ENCODE data around the gene BUD23. TPM values are rescaled to one million over a fixed set of nuclear protein-coding genes. Genes with fewer than 3 reads are reported as not detected.
"Not testable (repeated sequence)": the region's sequence is repeated elsewhere in the genome, so short reads cannot be mapped to it uniquely, and the experiment has no call there.

The BUD23 gene
- total and polyA plus RNA-seq, 7 donors = 50.4 to 155 (median 96.2) TPM

DNA sequence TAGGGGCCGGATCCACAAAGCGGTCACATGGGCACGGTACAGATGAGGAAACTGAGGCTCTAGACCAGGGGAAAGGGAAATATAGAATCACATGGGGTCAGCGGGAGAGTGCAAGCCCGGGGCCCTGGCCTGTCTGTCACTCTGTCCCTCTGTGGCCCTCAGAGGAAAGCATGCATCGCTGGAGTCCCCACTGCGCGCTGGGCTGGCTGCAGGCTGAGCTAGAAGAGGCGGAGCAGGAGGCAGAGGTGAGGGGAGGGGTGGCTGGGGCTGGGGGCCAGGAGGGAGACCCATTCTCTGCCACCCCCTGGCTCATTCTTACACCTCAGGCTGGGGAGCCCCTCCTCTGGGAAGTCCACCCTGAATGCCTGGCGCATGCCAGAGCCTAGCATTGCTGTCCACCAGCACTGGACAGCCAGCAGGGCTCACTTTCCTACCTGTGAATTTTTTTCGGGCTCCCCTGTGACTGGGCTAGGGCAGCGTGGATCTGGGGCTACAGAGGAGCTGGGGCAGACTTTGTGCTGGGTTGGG, 13.5 kb upstream of the BUD23 start:
- TF ChIP-seq, protein P1, sequence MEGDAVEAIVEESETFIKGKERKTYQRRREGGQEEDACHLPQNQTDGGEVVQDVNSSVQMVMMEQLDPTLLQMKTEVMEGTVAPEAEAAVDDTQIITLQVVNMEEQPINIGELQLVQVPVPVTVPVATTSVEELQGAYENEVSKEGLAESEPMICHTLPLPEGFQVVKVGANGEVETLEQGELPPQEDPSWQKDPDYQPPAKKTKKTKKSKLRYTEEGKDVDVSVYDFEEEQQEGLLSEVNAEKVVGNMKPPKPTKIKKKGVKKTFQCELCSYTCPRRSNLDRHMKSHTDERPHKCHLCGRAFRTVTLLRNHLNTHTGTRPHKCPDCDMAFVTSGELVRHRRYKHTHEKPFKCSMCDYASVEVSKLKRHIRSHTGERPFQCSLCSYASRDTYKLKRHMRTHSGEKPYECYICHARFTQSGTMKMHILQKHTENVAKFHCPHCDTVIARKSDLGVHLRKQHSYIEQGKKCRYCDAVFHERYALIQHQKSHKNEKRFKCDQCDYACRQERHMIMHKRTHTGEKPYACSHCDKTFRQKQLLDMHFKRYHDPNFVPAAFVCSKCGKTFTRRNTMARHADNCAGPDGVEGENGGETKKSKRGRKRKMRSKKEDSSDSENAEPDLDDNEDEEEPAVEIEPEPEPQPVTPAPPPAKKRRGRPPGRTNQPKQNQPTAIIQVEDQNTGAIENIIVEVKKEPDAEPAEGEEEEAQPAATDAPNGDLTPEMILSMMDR (IDR thresholded peaks at IDR 0.05) = no peak
- Histone ChIP-seq H3K27me3 (ENCODE audit: insufficient read depth in 3 of 3, low read length in 2 of 3) (no peaks in the 10 kb centered on the region), H3K36me3 (ENCODE audit: insufficient read depth in 1 of 2, low read depth in 1 of 2) (no peaks in the 10 kb centered on the region), H3K4me1 (no peaks in the 10 kb centered on the region), H3K4me3 (no peak overlapping the region), H3K9me3 (no peaks in the 10 kb centered on the region), H3K27ac (no peak overlapping the region)
- intact Hi-C loops (cut with DNase I) = loop anchor here in 1 of 2 donors (5.0 kb wide), 1 partner anchor 63 kb away; no protein-coding TSS in a partner anchor
- 89 to 96% (median 89%) methylated on average over 10 to 12 of the region's 12 CpGs for WGBS, 3 donors
- DNase-seq = peak in 1 of 2 donors; percentile 41
- ATAC-seq = no peak

DNA sequence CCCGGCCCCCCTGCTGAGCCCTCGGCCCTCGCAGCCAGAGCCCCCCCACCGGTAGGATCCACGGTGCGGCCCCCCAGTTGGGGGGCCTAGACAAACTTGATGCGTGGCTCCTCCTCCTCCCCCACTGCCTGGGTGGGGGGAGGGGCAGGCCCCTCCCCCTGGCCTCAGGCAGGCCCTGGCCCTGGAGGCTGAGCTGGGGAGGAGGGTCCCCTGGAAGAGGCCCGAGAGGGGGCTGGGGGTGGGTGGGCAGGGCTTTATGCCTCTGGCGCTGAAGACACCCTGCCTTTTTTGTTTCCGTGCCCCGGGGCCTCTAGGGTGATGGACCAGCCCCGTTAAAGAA, 12.1 kb upstream of the BUD23 start:
- no peaks in the 10 kb centered on the region for H3K27me3 ChIP-seq (ENCODE audit: insufficient read depth in 3 of 3, low read length in 2 of 3)
- intact Hi-C loops (cut with DNase I) = no loop called here
- no peaks in the 10 kb centered on the region for H3K4me1 ChIP-seq
- no peaks in the 10 kb centered on the region for H3K9me3 ChIP-seq
- no peak overlapping the region for H3K27ac ChIP-seq
- ATAC-seq (no peak), DNase-seq (peak in 1 of 2 donors; percentile 23)
- 44 to 52% (median 51%) methylated on average over 11 to 12 of the region's 12 CpGs for WGBS, 3 donors
- TF ChIP-seq, protein P1 (IDR thresholded peaks at IDR 0.05) = no peak
- no peak overlapping the region for H3K4me3 ChIP-seq
- H3K36me3 ChIP-seq (ENCODE audit: insufficient read depth in 1 of 2, low read depth in 1 of 2) = no peaks in the 10 kb centered on the region

DNA sequence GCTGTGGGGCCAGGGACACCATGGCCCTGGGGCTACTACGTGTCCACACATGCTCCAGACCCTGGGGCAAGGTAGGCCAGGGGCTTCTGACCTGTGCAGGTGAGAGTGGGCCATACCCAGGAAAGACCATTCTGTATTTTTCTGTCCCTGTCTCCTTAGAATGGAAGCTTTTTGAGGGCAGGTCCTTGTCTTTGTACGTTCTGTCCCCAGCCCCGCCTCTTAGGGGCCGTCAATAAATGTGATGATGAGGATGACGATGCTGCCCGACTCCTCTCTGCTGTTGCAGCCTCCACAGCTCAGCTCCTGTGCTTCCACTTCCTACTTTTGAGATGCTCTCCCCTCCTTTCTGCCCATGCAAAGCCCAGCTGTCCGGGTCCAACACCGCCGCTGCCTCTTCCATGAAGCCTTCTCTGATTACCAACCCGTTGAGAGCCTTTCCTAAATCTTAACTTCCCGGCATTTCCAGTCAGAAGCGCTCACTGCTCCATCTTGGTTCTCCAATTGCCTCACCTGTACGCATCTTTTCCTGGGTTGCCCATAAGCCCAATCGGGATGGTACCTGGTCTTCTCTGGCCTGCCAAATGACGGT, 11.4 kb upstream of the BUD23 start:
- no peak overlapping the region for H3K4me3 ChIP-seq
- H3K4me1 ChIP-seq = no peaks in the 10 kb centered on the region
- H3K27ac ChIP-seq = no peak overlapping the region
- H3K27me3 ChIP-seq (ENCODE audit: insufficient read depth in 3 of 3, low read length in 2 of 3) = no peaks in the 10 kb centered on the region
- TF ChIP-seq, protein P1 (IDR thresholded peaks at IDR 0.05) = no peak
- no peaks in the 10 kb centered on the region for H3K36me3 ChIP-seq (ENCODE audit: insufficient read depth in 1 of 2, low read depth in 1 of 2)
- no peaks in the 10 kb centered on the region for H3K9me3 ChIP-seq
- no peak for ATAC-seq
- intact Hi-C loops (cut with DNase I) = no loop called here
- 88 to 92% (median 89%) methylated on average over 15 of the region's 15 CpGs for WGBS, 3 donors
- no peak for DNase-seq

DNA sequence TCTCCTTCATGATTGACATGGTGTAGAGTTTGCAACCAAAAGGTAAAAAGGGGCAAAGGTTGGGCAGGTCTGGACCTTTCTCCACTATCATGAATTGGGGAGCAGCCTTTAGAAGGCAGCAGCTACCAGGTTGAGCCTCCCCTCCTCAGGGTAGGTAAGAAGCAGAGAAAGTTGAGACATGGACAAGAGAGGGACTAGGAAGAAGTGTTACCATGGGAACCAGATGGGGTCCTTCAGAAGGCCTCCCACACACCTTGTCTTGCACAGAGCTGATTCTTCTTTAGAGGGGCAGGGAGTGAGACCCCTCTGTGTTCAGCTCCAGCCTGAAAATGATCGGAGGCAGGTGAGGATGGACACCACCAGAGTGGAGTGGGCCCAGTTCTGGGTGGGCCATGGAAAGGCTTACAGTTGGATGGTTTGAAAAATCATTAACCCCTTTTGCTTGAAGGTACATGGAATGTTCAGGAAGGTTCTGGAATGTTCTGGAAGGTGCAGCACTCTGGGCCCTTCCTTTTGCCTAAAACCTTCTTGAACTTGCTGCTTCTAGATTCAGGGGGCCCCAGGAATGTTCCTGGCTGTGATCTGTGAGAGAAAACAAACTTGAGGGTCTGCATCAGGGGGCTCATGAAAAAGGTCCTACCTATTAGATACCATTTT, 8.8 kb upstream of the BUD23 start:
- Histone ChIP-seq H3K9me3 (no peaks in the 10 kb centered on the region), H3K4me3 (no peak overlapping the region), H3K4me1 (no peaks in the 10 kb centered on the region), H3K36me3 (ENCODE audit: insufficient read depth in 1 of 2, low read depth in 1 of 2) (peaks cover 0 to 15% of the 10 kb centered on the region in 2 donors), H3K27ac (no peak overlapping the region), H3K27me3 (ENCODE audit: insufficient read depth in 3 of 3, low read length in 2 of 3) (no peaks in the 10 kb centered on the region)
- 94 to 96% (median 94%) methylated on average over 1 of the region's 1 CpG for WGBS, 3 donors
- intact Hi-C loops (cut with DNase I) = no loop called here
- no peak for DNase-seq
- ATAC-seq = no peak
- TF ChIP-seq, protein P1 (IDR thresholded peaks at IDR 0.05) = no peak

DNA sequence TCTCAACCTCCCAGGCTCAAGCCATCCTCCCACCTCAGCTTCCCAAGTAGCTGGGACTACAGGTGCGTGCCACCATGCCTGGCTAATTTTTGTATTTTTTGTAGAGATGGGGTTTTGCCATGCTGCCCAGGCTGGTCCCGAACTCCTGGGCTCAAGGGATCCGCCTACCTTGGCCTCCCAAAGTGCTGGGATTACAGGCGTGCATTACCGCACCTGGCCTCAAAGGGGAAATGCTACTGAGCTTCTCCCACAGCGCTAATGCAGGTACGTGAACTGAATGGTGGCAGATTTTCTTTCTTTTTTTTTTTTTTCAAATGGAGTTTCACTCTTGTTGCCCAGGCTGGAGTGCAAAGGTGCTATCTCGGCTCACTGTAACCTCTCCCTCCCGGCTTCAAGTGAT, 7.3 kb upstream of the BUD23 start:
- intact Hi-C loops (cut with DNase I) = not testable (repeated sequence)
- 76 to 84% (median 82%) methylated on average over 9 of the region's 9 CpGs for WGBS, 3 donors

More for the DNA sequence above, 7.3 kb upstream of the BUD23 start:
- Histone ChIP-seq H3K36me3 (ENCODE audit: insufficient read depth in 1 of 2, low read depth in 1 of 2) (peaks cover 0 to 15% of the 10 kb centered on the region in 2 donors), H3K4me1 (peaks cover 13% of the 10 kb centered on the region)
- H3K4me3 ChIP-seq; H3K27me3 ChIP-seq (ENCODE audit: insufficient read depth in 3 of 3, low read length in 2 of 3); DNase-seq; ATAC-seq; H3K27ac ChIP-seq; H3K9me3 ChIP-seq: not testable (repeated sequence)
